ENCODE data around the gene PCSK6. TPM values are rescaled to one million over a fixed set of nuclear protein-coding genes. Genes with fewer than 3 reads are reported as not detected.
"Not testable (repeated sequence)": the region's sequence is repeated elsewhere in the genome, so short reads cannot be mapped to it uniquely, and the experiment has no call there.

PCSK6 gene
- total RNA-seq, 4 donors from 2014 or later = 9.7 to 20.5 (median 13.1) TPM

GRCh38 chr15:101406036-101406435, 83.5 kb downstream of the PCSK6 start:
- no peak for ATAC-seq (ENCODE audit: low FRiP score)
- no peak for DNase-seq (ENCODE audit: low spot score)
- TF ChIP-seq CTCF (IDR thresholded peaks at IDR 0.05) = no peak

- DNase-seq (ENCODE audit: low spot score) = no peak
- ATAC-seq (ENCODE audit: low FRiP score) = no peak
- no peak for TF ChIP-seq CTCF (IDR thresholded peaks at IDR 0.05)
Measured at GRCh38 chr15:101404245-101404644, 85.3 kb downstream of the PCSK6 start.

GRCh38 chr15:101402883-101403282, 86.6 kb downstream of the PCSK6 start:
- DNase-seq (ENCODE audit: low spot score); ATAC-seq (ENCODE audit: low FRiP score): not testable (repeated sequence)

- TF ChIP-seq CTCF (IDR thresholded peaks at IDR 0.05) = no peak
- DNase-seq (ENCODE audit: low spot score) (no peak), ATAC-seq (ENCODE audit: low FRiP score) (no peak)
Measured at GRCh38 chr15:101401286-101401685, 88.2 kb downstream of the PCSK6 start.

- no peak for DNase-seq (ENCODE audit: low spot score)
- no peak for ATAC-seq (ENCODE audit: low FRiP score)
- no peak for TF ChIP-seq CTCF (IDR thresholded peaks at IDR 0.05)
Measured at GRCh38 chr15:101399431-101399830, 90.1 kb downstream of the PCSK6 start.

- TF ChIP-seq CTCF (IDR thresholded peaks at IDR 0.05) = no peak
- ATAC-seq (ENCODE audit: low FRiP score) (no peak), DNase-seq (ENCODE audit: low spot score) (no peak)
Measured at GRCh38 chr15:101398247-101398646, 91.3 kb downstream of the PCSK6 start.

GRCh38 chr15:101397521-101398003, 91.9 kb downstream of the PCSK6 start:
- TF ChIP-seq CTCF (IDR thresholded peaks at IDR 0.05) = no peak
- ATAC-seq (ENCODE audit: low FRiP score) (no peak), DNase-seq (ENCODE audit: low spot score) (no peak)

Measured in omental fat pad (tissue), 4 donors.